HG02852 (cell line): ENCODE measurements around the gene ATP2C2.

Source experiments
- ATAC-seq: cut with Tn5 transposase; IDR thresholded peaks from one replicate; pipeline ENCODE4 v1.9.1; 2021; ENCODE audit warnings: mild to moderate bottlenecking, moderate library complexity; ENCODE audit not compliant: unreplicated experiment

The ATP2C2 gene

DNA sequence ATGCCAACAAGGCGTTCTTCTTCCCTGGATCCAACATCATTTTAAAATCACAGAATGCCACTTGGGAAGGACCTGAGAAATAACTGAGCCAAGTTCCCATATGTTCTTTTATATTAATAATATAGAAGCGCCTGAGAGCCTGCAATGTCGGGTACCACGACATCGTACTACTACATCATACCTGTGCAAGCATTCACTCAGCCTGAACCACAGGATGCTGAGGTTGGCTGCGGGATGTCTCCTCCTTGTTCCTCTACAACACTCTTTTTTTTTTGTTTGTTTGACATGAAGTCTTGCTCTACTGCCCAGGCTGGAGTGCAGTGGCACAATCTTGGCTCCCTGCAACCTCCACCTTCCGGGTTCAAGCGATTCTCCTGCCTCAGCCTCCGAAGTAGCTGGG lies 2.1 kb upstream of the ATP2C2 start:
- no peak for ATAC-seq

DNA sequence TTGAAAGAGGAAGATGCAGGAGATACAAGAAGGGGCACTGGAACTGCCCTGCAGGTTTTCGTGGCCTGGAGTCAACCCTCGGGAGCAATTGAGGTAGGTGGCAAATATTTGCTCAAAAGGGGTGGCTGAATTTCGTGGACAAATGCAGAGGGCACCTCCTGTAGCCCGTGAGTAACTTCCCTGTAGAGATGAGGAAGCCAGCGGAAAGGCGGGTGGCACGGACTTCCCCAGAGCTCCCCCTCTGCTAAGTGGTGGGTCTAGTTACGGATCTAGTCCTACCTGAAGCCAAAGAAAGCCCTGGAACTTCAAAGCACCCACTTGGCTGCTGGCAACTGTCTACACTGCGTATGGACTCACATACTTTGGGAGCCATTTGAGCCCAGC lies 1.0 kb upstream of the ATP2C2 start:
- ATAC-seq: no peak

DNA sequence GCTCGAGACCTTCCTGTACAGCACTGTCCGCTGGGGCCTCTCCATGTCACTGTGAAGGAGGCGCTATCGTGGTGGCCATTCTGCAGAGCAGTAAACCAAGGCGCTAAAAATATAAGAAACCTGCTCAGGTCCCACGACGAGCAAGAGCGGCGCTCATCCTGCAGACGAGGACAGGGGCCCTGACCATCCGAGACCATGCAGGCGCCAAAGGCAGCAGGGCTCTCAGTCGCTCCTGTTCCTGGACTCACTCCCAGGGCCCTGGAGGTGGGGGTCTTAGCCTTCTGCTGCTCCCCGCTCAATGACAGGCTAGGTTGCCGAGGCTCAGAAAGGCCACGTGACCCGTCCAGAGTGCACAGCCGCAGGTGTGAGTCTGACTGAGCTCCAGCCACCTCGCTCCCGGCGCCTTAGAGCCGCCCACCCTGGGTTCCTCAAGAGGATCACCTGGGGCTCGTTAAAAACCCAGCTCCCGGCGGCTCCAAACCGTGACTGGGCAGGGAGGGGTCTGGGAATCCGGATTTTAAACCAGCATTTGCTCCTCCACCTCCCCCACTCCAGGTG lies 509 bp upstream of the ATP2C2 start:
- ATAC-seq: no peak

DNA sequence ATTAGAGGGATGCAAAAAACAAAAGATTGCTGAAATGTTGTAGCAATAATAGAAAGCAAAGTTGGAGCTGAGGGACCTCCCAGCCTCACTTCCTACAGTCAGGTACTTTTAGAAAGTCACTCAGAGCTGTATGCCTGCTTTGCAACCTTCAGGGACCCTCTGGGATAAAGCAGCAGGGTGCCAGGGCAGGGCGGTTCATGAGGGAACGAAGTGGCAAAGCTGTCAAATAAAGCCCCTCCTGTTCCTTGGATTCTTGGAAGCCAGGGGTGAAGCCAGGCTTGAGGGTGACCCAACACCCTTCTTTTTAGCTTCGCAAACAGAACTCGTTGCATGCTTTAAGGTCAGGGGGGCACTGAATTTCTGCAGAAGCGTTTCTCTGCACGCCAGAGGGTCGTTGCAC lies 767 bp downstream of the ATP2C2 start:
- no peak for ATAC-seq

- no peak for ATAC-seq
Measured at GRCh38 chr16:84369938-84370627, 1.7 kb downstream of the ATP2C2 start.

DNA sequence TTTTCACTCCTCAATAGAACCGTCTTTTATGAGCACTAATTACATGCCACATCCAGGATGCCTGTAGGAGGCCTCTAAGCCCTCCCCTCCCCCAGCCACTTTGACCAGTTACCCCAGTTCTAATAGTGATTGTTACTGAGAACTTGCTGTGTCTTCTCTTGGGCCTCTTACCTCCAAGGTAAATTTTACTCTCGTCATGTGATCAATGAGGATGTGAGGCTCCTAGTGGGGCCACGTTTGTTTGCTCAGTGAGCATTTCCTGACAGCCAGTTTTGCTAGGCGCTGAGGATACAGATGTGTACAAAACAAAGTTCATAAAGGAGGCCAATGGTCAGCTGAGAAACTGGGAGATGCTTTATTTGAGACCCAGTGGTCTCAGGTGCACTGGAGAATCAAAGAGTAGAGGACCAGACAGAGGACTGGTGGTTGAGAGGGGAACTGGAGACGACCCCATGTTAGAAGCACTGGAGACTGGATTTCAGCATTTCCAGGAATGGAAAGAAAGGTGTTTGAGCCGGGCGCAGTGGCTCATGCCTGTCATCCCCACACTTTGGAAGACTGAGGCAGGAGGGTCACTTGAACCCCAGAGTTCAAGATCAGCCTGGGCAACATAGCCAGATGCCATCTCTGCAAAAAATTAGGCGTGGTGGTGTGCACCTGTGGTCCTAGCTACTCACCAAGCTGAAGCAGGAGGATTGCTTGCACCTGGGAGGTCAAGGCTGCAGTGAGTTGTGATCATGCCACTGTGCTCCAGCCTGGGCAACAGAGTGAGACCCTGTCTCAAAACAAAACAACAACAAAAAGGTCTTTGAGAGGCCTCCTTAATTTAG lies 2.6 kb downstream of the ATP2C2 start:
- ATAC-seq: no peak

- ATAC-seq: no peak
Measured at GRCh38 chr16:84371553-84371865, 3.2 kb downstream of the ATP2C2 start.

GRCh38 chr16:84373907-84374489 lies 5.7 kb downstream of the ATP2C2 start:
- ATAC-seq: no peak

DNA sequence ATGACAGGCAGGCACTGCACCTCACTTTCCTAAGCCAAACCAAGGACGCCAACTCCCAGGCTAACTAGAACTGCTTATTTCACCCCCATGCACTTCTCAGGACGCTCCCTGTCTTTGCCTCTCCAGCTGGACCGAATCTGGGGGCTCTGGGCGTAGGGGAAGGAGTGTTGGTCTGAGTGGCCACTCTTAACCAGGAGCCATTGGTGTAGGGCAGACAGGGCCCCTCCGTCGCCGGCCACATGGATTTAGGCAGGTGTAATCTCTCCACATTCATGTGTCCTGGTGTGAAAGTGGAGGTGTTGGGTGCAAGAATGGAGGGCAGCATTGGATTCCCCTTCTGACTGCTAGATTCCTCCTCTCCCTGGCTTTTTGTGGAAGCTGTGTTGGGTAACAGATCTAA lies 9.8 kb downstream of the ATP2C2 start:
- ATAC-seq: no peak

DNA sequence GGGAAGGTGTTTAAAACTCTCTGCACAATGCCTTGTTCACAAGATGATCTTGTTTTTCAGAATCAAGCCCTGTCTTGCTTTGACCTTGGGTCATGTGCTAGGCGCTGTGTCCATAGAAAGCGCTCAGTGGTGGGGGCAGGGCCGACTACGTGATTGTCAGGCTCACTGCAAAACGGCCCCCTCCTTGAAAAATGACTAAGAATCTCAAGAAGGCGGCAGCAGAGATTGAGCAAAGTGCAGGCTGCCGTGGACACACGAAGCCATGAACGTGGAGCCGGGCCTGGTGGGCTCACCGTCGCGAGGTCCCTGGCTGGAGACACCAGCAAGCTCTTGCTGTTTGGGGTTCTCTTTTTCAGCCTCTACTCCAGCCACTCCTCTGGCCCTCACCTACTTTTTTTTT lies 10.2 kb downstream of the ATP2C2 start:
- ATAC-seq: no peak

DNA sequence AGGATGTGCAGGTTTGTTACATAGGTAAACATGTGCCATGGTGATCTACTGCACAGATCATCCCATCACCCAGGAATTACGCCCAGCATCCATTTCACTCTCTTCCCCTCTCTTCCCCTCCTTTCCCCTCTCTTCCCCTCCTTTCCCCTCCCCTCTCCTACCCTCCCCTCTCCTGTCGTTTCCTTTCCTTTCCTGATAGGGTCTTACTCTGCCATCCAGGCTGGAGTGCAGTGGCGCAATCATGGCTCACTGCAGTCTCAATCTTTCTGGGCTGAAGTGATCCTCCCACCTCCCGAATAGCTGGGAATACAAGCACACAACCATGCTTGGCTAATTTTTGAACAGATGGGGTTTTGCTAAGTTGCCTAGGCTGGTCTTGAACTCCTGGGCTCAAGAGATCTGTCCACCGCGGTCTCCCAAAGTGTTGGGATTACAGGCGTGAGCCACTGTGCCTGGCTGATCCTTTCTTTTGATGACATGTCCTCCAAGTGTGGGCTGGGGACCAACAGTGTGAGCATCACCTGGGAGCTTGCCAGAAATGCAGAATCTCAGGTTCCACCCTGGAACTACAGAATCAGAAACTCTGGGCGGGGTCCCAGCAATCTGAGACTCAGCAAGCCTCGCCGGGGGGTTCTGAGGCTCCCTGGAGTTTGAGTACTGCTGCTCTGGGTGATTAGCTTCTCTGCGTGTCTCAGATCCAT lies 10.8 kb downstream of the ATP2C2 start:
- no peak for ATAC-seq

DNA sequence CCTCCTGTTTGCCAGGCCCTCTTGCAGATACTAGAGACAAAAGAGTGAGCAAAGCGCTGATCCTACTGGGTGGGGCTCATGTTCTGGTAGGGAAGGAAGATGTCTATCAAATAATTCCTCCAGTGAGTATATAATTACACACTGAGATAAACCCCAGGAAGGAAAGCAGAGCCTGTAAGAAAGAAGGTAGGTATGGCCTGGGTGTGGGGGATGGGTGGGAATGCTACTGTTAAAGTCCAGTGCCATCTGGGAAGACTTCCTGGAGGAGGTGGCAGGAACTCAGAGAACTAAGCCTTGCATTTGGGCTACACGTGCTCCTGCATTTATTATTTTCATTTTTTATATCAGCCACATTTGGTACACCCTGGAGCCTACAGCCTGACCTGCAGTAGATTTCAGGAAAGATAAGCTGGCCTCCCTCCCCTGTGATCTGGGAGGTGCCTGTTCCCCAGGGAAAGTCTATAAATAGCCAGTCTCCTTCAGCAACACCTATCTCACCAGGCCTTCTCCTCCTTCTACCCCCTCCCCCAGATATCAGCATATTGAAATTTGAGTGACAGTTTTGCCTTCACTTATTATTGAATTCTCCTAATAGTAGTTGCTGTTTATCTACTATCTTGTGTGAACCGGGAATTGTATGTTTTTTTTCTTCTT lies 11.5 kb downstream of the ATP2C2 start:
- no peak for ATAC-seq

GRCh38 chr16:84380405-84380804 lies 12.1 kb downstream of the ATP2C2 start:
- ATAC-seq: no peak

DNA sequence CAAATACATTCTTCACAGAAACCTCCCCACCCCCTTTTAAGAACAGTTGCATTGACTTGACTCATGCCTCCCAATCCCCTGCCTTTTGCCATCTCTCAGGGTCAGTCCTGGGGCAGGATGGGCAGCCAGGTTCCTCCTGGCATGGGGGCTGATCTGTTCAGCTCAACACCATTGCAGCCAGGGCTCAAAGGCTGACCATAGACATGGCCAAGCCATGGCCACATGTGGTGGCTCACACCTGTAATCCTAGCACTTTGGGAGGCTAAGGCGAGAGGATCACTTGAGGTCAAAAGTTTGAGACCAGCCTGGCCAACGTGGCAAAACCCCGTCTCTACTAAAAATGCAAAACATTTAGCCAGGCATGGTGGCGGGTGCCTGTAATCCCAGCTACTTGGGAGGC lies 14.1 kb downstream of the ATP2C2 start:
- ATAC-seq: no peak

GRCh38 chr16:84383106-84383505 lies 14.8 kb downstream of the ATP2C2 start:
- no peak for ATAC-seq

DNA sequence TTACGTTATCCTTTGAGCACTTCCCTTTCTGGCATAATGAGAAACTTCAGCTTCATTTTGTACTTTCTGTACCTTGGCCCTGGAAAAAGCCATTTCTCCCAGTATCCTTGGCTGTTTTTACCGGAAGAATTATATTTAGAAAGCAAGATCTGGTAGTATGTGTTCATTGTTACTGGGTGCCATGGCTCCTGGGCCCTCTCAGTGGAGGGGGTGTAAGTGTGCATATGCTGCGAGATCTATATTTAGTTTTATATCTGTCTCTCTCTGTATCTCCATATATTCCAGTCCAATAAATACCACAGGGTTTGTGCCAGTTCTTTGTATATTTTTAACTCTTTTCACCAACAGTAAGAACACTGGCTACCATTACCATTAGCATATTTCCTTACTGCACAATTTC lies 17.7 kb downstream of the ATP2C2 start:
- ATAC-seq: no peak

DNA sequence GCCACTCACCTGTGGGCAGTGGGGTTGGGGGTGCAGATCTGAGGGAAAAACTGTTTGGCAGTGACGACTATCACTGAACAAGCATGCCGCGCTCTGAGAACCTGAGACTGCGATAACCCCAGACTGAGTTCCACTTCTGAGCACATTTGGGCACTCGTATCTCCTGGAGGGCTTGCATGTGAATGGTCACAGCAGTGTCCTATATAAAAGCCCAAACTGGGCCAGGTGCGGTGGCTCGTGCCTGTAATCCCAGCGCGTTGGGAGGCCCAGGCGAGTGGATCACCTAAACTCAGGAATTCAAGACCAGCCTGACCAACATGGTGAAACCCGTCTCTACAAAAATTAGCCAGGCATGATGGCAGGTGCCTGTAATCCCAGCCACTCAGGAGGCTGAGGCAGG lies 18.7 kb downstream of the ATP2C2 start:
- no peak for ATAC-seq

DNA sequence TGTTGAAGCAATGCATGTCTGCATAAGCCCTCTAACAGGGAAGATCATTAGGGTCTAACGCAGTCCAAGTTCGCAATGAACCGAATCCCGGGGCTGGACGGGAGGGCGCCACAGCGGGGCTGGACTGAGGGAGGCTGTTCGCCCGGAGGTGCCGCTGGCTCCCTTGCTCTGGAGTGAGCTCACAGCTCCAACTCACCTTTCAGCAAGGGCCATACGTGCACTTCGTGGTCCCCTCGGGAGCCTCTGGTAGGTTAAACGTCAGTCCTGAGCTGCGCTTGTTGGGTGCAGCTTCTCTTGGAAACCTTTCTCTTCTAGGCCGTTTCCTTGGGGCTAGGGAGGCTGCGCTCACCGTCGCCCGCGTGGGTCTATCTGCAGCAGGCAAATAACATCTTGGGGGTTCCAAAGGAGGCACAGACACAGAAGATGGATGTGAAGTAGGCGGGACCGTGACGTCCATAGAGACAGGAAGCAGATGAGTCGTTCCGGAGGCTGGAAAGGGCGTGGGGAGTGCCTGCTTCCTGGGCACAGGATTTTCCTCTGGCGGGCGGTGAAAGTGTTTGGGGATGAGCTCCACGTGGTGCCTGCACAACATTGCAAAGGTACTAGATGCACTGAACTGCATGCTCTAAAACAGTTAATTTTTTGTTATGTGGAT lies 21.9 kb downstream of the ATP2C2 start:
- ATAC-seq: no peak

GRCh38 chr16:84391151-84392030 lies 23.1 kb downstream of the ATP2C2 start:
- ATAC-seq: no peak

DNA sequence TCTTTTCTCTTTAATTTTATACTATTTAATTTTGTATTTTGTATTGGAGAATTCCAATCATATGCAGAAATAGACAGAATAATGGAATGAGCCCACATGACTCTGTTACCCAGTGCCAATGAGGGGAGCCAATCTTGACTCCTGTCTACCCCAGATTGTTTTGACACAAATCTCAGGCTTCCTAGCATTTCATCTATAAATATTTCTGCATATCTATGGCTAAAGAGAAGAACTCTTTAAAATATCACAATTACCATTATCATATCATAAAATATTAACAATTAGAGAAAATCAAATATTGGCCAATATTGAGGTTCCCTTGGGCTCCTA lies 23.7 kb downstream of the ATP2C2 start:
- ATAC-seq: no peak
